ENCODE measurements around the gene UXS1.

The UXS1 gene

DNA sequence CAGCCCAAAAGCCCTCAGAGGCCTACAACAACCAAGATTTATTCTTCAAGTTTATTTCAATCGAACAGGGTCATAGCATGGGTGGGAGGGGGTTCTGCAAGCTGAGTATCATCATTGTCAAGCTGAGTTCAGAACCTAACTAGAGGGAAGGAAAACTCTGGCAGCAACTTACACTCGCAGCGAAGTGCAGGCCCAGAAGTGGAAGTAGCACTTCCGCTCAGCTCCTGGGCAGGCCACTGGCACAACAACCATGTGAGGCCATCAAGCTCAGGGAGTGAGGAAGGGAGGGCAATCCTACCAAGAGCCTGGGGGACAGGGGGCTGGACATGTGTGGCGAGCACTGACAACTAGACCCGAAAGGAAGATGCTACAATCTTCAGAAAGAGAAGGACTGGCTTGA is 4.8 kb downstream of the UXS1 start:
- no peak for DNase-seq (ENCODE audit: extremely low spot score)
- TF ChIP-seq CTBP1 (IDR thresholded peaks at IDR 0.05; ENCODE audit: borderline replicate concordance), result no peak
- no peak for TF ChIP-seq LEF1 (IDR thresholded peaks at IDR 0.05; ENCODE audit: borderline replicate concordance)
- TF ChIP-seq SP1 (IDR thresholded peaks at IDR 0.05), result no peak
- no peak for TF ChIP-seq FOXM1 (IDR thresholded peaks at IDR 0.05; ENCODE audit: borderline replicate concordance)
- no peak for TF ChIP-seq NFRKB (IDR thresholded peaks at IDR 0.05)
- no peak for TF ChIP-seq L3MBTL2 (conservative IDR thresholded peaks at IDR 0.05)
- no peak for TF ChIP-seq HDGF (IDR thresholded peaks at IDR 0.05; ENCODE audit: borderline replicate concordance)
- TF ChIP-seq SUZ12 (IDR thresholded peaks at IDR 0.05), result no peak
- no peak for TF ChIP-seq ZNF384 (IDR thresholded peaks at IDR 0.05)
- TF ChIP-seq FOXA1 (IDR thresholded peaks at IDR 0.05), result no peak
- TF ChIP-seq, protein P1, sequence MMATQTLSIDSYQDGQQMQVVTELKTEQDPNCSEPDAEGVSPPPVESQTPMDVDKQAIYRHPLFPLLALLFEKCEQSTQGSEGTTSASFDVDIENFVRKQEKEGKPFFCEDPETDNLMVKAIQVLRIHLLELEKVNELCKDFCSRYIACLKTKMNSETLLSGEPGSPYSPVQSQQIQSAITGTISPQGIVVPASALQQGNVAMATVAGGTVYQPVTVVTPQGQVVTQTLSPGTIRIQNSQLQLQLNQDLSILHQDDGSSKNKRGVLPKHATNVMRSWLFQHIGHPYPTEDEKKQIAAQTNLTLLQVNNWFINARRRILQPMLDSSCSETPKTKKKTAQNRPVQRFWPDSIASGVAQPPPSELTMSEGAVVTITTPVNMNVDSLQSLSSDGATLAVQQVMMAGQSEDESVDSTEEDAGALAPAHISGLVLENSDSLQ (IDR thresholded peaks at IDR 0.05), result no peak
- ChIA-PET POLR2A (no interaction called here), CTCF (no interaction called here)

DNA sequence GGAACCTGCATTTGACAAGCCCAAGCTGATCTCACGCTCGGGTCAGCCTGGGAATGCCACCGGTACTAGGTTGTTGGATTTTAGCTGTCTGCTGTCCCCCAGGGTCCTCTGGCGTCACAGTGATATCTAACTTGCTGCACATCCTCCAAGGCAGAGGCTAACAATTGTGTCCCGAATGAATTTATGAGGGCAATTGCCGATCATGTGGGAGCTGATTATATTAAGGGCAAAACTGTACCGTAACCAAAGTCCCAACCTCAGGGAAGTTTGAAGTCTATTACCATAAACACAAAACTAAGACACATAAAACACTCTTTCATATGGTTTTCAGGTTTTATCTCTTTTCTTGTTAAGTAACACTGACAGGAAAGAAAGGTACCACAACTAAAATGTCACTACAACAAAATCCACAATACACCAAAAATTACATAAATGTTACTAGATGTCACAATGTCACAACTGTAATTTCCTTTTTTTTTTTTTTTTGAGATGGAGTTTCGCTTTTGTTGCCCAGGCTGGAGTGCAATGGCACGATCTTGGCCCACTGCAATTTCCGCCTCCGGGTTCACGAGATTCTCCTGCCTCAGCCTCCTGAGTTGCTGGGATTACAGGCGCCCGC is 6.7 kb downstream of the UXS1 start:
- DNase-seq (ENCODE audit: extremely low spot score), result no peak
- ChIA-PET CTCF (no interaction called here), POLR2A (no interaction called here)
- TF ChIP-seq NFRKB (IDR thresholded peaks at IDR 0.05) (no peak), LEF1 (IDR thresholded peaks at IDR 0.05; ENCODE audit: borderline replicate concordance) (no peak), SUZ12 (IDR thresholded peaks at IDR 0.05) (no peak), ZNF384 (IDR thresholded peaks at IDR 0.05) (no peak), SP1 (IDR thresholded peaks at IDR 0.05) (no peak), ARNT (IDR thresholded peaks at IDR 0.05) (no peak)

DNA sequence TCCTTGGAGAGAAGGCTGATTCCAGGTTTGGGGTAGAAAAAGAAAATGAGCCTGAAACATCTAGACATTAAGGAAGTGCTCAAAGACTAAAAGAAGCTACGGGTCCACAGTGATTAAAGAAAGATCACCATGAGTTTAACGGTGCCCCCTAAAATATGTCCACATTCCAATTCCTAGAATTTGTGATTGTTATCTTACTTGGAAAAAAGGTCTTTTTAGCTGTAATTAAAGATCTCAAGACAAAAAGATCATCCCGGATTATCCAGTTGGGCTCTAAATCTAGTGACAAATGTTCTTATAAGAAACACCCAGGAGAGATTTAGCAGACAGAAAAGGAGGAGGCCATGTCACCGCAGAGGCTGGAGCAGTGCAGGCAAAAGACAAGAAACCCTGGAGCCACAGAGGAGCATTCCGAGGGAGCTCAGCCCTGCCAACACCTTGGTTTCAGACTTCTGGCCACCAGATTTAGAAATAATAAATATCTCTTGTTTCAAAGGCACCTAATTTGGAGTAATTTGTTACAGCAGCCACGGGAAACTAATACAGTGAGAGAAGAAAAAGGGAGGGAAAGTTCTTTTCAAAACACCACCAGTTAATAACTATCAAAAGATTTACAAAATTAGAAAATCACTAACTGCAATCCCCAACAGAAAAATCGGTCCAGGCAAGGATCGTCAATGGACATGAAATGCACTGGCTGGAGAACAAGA is 8.5 kb downstream of the UXS1 start:
- CTCF ChIA-PET, result no interaction called here
- TF ChIP-seq LEF1 (IDR thresholded peaks at IDR 0.05; ENCODE audit: borderline replicate concordance), result no peak
- no peak for TF ChIP-seq L3MBTL2 (conservative IDR thresholded peaks at IDR 0.05)
- TF ChIP-seq FOXK2 (IDR thresholded peaks at IDR 0.05), result no peak
- no peak for TF ChIP-seq FOXM1 (IDR thresholded peaks at IDR 0.05; ENCODE audit: borderline replicate concordance)
- DNase-seq (ENCODE audit: extremely low spot score), result no peak
- POLR2A ChIA-PET, result no interaction called here

DNA sequence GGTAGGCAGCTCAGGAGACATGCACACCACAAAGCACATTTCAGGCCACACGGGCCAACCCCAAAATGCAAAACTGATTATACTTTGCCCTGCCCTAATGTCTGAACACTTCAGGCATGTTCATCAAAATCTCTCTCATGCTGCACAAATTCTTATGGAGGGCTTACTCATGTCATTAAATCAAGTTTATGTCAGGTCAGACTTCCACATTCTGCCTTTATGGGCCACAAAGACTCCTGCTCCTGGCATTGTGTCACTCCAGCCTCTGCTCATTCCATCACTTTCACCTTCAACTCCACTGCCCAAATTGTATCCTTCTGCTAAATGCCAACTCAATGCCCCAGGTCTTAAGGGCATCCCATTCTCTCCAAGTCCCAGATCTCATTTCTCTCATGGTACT is 9.2 kb downstream of the UXS1 start:
- DNase-seq (ENCODE audit: extremely low spot score), result no peak
- POLR2A ChIA-PET, result no interaction called here
- no peak for TF ChIP-seq BHLHE40 (IDR thresholded peaks at IDR 0.05; ENCODE audit: borderline replicate concordance)
- TF ChIP-seq, protein P1 (IDR thresholded peaks at IDR 0.05), result peak; percentile 16; the same call in 1 of the 2 replicates
- CTCF ChIA-PET, result no interaction called here

DNA sequence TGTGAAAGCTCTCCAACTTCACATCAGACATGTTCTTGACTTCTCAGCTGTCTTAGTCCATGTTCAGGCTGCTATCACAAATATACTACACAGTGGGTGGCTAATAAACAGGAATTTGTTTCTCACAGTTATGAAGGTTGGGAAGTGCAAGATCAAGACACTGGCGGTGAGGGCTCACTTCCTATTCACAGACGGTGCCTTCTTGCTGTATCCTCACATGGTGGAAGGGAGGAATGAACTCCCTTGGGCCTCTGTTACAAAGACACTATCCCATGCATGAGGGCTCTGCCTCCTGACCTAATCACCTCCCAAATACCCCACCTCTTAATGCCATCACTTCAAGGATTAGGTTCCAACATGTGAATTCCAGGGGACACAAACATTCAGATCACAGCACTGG is 9.7 kb downstream of the UXS1 start:
- CTCF ChIA-PET, result no interaction called here
- no peak for DNase-seq (ENCODE audit: extremely low spot score)
- TF ChIP-seq SUZ12 (IDR thresholded peaks at IDR 0.05) (no peak), SP1 (IDR thresholded peaks at IDR 0.05) (no peak), FOXA1 (IDR thresholded peaks at IDR 0.05) (no peak), LEF1 (IDR thresholded peaks at IDR 0.05; ENCODE audit: borderline replicate concordance) (no peak), ZNF384 (IDR thresholded peaks at IDR 0.05) (no peak), ELF4 (IDR thresholded peaks at IDR 0.05) (no peak), TARDBP (IDR thresholded peaks at IDR 0.05) (no peak), CTBP1 (IDR thresholded peaks at IDR 0.05; ENCODE audit: borderline replicate concordance) (no peak), NFRKB (IDR thresholded peaks at IDR 0.05) (no peak)
- TF ChIP-seq, protein P1 (IDR thresholded peaks at IDR 0.05), result no peak
- POLR2A ChIA-PET, result no interaction called here

- ChIA-PET CTCF (no interaction called here), POLR2A (interaction anchor here (1.0 kb wide), 1 partner anchor 53 kb away, joined by 4 read pairs; no protein-coding TSS in a partner anchor)
- no peak for TF ChIP-seq BHLHE40 (IDR thresholded peaks at IDR 0.05; ENCODE audit: borderline replicate concordance)
- no peak for TF ChIP-seq L3MBTL2 (conservative IDR thresholded peaks at IDR 0.05)
- TF ChIP-seq ZNF384 (IDR thresholded peaks at IDR 0.05), result no peak
- TF ChIP-seq FOXM1 (IDR thresholded peaks at IDR 0.05; ENCODE audit: borderline replicate concordance), result no peak
- no peak for TF ChIP-seq FOXA1 (IDR thresholded peaks at IDR 0.05)
- TF ChIP-seq, protein P1 (IDR thresholded peaks at IDR 0.05), result no peak
- TF ChIP-seq ELF4 (IDR thresholded peaks at IDR 0.05), result no peak
- TF ChIP-seq SP1 (IDR thresholded peaks at IDR 0.05), result no peak
- no peak for TF ChIP-seq SUZ12 (IDR thresholded peaks at IDR 0.05)
- no peak for TF ChIP-seq ARNT (IDR thresholded peaks at IDR 0.05)
- no peak for DNase-seq (ENCODE audit: extremely low spot score)
Observed at GRCh38 chr2:106183101-106183696, 10.9 kb downstream of the UXS1 start.

Data from HEK293T (cell line).